Rectal smooth muscle tissue (tissue), 1 donor: ENCODE measurements around the gene TMEM141.
"Not testable (repeated sequence)": the region's sequence is repeated elsewhere in the genome, so short reads cannot be mapped to it uniquely, and the experiment has no call there.

Source experiments
- H3K27ac ChIP-seq: one replicate; pipeline ENCODE4 v1.7.0; 2013; ENCODE audit warnings: low read depth, low read length, inconsistent platforms
- H3K27me3 ChIP-seq: one replicate; pipeline ENCODE4 v1.7.0; 2013; ENCODE audit warnings: low read length; ENCODE audit not compliant: control insufficient read depth, insufficient read depth
- H3K36me3 ChIP-seq: one replicate; pipeline ENCODE4 v1.7.0; 2013; ENCODE audit warnings: low read length; ENCODE audit not compliant: control insufficient read depth, insufficient read depth
- H3K4me1 ChIP-seq: one replicate; pipeline ENCODE4 v1.7.0; 2013; ENCODE audit warnings: low read length; ENCODE audit not compliant: control insufficient read depth, insufficient read depth
- H3K4me3 ChIP-seq: one replicate; pipeline ENCODE4 v1.7.0; 2013; ENCODE audit warnings: low read length
- H3K9ac ChIP-seq: one replicate; pipeline ENCODE4 v1.7.0; 2013; ENCODE audit warnings: low read length

TMEM141 gene

DNA sequence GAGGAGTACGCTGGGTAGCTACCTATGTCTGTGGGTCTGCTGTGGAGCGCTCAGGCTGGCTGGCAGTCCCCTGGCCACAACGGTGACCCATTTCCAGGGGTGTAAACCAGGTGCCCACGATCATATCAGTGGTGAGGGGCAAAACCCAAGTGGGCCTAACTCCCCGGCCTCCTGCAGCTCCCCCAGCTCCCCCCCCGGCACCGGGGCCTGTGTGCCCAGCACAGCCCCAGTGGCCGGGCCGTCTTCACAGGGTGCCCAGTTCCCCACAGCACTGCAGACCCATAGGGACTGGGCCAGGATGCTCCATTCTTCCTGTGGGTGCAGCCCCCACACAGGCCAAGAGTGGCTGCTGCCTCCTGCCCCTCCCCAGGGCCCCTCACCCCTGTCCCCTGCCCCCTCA lies 32.1 kb upstream of the TMEM141 start:
- H3K27ac ChIP-seq, result no peak overlapping the region
- H3K36me3 ChIP-seq, result no peaks in the 10 kb centered on the region
- no peaks in the 10 kb centered on the region for H3K4me1 ChIP-seq
- H3K4me3 ChIP-seq, result no peak overlapping the region
- peaks cover 13% of the 10 kb centered on the region for H3K27me3 ChIP-seq
- H3K9ac ChIP-seq, result no peak overlapping the region

DNA sequence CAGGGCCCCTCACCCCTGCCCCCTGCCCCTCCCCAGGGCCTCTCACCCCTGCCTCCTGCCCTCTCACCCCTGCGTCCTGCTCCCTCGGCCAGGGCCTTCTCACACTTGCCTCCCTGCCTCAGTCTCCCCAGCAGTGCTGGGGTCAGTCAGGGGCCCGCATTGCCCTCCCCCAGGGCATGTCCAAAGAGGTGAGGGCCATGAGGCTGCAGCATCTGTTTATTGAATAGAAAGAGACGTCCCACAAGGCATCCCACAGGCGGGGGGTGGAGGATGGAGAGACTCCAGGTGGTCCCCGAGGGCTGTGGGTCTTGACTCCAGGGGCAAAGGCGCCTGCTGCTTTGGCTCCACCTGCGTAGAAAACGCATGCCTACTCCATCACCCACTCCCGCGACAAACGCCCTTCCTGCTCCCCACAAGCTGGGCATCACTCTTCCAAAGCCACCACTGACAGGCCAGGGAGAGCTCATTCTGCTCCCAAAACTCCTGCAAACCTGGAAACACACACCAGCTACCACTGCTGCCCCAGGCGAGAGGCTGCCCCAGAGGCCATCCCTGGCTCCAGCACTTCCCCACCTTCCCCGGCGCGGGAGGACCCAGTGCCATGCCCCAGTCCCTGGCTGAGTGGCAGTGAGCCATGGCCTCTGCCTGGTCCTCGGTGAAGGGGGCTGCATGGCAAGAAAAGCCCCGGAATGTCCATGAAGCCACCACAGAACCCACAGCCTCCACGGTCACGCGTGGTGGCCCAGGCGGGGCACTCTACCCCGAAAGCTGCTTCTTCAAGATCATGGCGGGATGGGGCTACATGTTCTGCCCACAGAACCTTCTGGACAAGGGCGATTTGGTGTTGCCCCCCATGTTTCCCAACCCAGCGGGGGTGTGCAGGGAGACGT lies 31.5 kb upstream of the TMEM141 start:
- no peaks in the 10 kb centered on the region for H3K36me3 ChIP-seq
- no peaks in the 10 kb centered on the region for H3K4me1 ChIP-seq
- no peak overlapping the region for H3K27ac ChIP-seq
- H3K9ac ChIP-seq, result no peak overlapping the region
- H3K27me3 ChIP-seq, result peaks cover 15% of the 10 kb centered on the region
- no peak overlapping the region for H3K4me3 ChIP-seq

DNA sequence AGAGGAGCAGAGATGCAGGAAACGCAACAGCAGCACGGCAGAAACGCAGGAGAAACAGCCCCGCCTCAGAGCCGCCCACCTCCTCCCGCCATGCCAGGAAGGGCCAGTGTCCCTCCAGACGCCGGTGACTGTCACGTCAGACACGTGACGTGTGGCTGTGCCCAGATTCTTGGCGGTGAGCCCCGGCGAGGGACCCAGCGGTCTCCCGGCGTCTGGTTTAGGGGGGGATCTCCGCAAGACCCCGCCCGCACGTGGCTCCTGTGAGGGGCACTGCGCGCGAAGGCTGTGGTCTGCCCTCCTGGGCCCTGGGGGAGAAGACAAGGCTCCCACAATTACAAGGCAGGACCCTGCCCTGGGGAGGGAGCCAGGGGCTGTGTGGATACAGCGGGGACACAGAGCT lies 30.7 kb upstream of the TMEM141 start:
- no peak overlapping the region for H3K9ac ChIP-seq
- H3K27me3 ChIP-seq, result peaks cover 15% of the 10 kb centered on the region
- H3K27ac ChIP-seq, result no peak overlapping the region
- no peaks in the 10 kb centered on the region for H3K4me1 ChIP-seq
- no peak overlapping the region for H3K4me3 ChIP-seq
- H3K36me3 ChIP-seq, result no peaks in the 10 kb centered on the region

DNA sequence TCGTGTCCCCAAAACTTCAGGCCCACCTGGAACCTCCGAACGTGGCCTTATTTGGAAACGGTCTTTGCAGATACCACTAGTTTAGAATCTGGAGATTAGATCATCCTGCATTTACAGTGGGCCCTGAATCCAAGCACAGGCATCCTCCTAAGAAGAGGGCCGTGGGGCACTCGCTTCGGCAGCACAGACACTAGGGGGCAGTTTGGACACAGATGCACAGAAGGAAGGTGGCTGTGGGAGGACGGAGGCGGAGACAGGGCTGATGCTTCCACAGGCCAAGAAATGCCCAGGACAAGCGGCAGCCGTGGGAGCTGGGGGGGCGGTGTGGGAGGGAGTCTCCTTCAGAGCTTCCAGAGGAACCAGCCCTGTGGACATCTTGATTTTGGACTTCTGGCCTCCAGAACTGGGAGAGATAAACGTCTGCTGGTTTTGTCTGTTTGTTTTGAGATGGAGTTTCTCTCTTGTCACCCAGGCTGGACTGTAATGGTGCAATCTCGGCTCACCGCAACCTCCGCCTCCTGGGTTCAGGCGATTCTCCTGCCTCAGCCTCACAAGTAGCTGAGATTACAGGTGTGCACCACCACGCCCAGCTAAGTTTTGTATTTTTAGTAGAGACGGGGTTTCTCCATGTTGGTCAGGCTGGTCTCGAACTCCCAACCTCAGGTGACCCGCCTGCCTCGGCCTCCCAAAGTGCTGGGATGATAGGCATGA lies 30.2 kb upstream of the TMEM141 start:
- H3K27ac ChIP-seq, H3K4me1 ChIP-seq, H3K9ac ChIP-seq, H3K4me3 ChIP-seq, H3K36me3 ChIP-seq: not testable (repeated sequence)
- H3K27me3 ChIP-seq, result peaks cover 15% of the 10 kb centered on the region

DNA sequence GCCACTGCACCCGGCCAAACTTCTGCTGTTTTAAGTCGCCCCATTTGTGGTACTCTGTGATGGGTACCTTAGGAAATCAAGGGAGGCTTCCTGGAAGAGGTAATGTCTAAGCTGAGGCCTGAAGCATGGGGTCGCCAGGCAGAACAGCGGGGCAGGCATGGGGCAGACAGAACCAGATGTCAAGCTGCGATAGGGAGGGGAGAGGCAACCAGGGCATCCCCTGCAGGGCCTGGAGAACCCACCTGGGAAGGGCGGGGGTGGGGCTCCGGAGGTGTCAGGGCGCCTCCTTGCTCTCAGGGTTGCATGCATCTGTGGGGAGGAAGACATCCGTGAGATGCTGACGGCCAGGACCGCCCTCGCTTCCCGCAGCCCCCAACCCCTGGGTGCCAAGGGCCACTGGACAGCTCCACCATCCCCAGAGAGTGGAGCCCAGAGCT lies 29.6 kb upstream of the TMEM141 start:
- Histone ChIP-seq H3K4me3 (no peak overlapping the region), H3K9ac (no peak overlapping the region), H3K27me3 (peaks cover 9% of the 10 kb centered on the region), H3K27ac (no peak overlapping the region), H3K36me3 (no peaks in the 10 kb centered on the region), H3K4me1 (no peaks in the 10 kb centered on the region)

DNA sequence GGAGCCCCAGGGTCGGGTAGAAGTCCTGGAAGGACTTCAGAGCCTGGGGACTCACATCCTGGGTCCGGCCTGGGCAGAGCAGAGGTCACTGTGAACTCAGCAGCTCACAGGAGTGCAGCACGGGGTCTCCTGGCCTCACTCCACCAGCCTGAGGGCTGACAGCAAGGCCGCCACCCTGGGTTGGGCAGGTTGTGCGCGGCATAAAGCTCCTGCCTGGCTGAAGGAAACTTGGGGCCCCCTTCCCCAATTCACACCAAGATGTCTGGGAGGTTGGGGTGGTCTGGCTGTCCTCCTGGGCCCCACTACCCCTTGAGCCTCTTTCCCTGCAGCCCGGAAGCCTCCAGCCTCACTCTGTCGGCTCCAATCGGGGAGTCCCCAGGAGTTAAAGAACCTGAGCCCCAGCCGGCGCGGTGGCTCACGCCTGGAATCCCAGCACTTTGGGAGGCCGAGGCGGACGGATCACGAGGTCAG lies 28.9 kb upstream of the TMEM141 start:
- H3K4me3 ChIP-seq, result no peak overlapping the region
- no peak overlapping the region for H3K27ac ChIP-seq
- peaks cover 9% of the 10 kb centered on the region for H3K27me3 ChIP-seq
- no peak overlapping the region for H3K9ac ChIP-seq
- no peaks in the 10 kb centered on the region for H3K4me1 ChIP-seq
- H3K36me3 ChIP-seq, result no peaks in the 10 kb centered on the region

DNA sequence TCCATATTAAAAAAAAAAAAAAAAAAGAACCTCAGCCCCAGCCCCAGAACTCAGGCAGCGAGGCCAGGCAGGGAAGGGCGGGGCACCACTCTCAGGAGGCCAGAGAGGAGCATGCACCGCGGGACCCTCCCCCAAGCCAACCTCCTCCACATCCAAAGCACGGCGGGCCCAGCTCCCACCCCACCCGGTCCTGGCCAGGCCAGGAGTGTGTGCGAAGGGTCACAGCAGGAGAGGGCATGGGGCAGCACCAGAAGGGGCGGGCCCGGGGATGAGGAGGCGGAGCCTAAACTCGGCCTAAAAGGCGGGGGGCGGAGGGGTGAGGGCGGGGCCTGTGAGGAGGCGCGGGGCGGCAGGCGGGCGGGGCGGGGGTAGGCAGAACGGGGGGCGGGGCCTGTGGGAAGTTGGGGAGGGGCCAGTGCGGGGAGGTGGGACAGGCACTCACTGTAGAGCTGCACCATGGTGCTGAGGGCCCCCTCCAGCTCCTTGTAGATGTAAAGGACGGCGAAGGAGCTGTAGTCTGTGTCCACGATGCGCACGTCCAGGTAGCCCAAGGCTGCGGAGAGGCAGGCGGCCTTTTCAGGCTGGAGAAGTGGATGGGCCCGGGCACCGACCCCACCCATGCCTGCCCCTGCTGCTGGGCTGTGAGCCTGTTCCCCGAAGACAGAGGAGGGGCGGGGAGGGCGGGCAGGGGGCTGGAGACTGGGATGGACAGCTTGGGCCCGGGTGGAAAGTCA lies 28.1 kb upstream of the TMEM141 start:
- Histone ChIP-seq H3K4me3 (no peak overlapping the region), H3K27me3 (peaks cover 12% of the 10 kb centered on the region), H3K9ac (no peak overlapping the region), H3K4me1 (no peaks in the 10 kb centered on the region), H3K27ac (no peak overlapping the region), H3K36me3 (no peaks in the 10 kb centered on the region)

DNA sequence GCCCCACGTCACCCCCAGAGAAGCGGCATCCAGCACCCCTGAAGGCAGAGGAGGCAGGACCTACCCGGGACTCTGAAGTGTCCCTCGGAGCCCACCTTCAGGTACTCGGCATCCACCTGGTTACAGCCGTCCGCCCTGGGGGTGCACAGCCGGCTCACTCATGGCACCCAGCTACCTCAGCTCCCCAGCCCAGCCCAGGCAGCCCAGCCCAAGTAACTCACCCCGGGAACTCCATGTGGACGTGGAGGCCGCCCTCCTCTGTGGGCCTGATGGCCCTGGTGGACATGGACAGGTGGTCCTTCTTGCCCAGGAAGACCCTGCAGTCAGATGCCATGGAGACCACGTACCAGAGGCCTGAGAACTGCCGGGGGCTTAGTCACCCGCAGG lies 27.5 kb upstream of the TMEM141 start:
- no peak overlapping the region for H3K4me3 ChIP-seq
- no peaks in the 10 kb centered on the region for H3K36me3 ChIP-seq
- peaks cover 13% of the 10 kb centered on the region for H3K27me3 ChIP-seq
- H3K27ac ChIP-seq, result no peak overlapping the region
- H3K9ac ChIP-seq, result no peak overlapping the region
- H3K4me1 ChIP-seq, result no peaks in the 10 kb centered on the region

DNA sequence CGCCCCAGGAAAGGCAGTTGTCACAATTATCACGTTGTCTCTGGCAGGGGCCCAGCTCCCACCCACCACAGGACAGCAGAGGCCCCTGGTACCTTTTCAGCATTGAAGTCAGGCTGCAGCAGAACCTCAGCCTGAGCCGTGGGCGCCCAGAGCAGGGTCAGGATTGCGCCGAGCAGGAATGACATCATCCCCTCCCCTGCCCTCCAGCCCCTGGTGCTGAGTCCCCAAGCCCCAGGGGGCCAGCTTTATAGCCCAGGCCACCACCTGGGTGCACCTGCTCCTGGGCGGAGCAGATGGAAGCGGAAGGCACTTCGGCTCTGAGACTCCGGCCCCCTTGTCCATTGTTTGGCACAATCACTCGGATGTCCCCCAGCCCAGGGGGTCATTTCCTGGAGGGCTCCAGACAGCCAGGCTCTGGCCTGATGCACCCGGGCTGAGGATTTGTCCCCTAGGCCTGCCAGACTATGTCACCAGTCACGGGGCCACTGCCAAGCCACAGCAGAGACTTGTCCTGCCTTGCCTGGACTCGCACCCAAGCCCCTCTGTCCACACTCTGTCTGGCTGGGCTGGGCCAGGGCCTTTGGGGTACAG lies 26.7 kb upstream of the TMEM141 start, which contains the start of gene LCN15:
LCN15 (minus strand) TSS at position 218 of the 591 bp plus-strand sequence; CDS start at position 188, 30 bp downstream.
- no peaks in the 10 kb centered on the region for H3K36me3 ChIP-seq
- no peaks in the 10 kb centered on the region for H3K4me1 ChIP-seq
- no peak within 1 kb of the TSS for H3K4me3 ChIP-seq
- H3K27ac ChIP-seq, result no peak within 1 kb of the TSS
- H3K27me3 ChIP-seq, result peaks cover 13% of the 10 kb centered on the region
- no peak within 1 kb of the TSS for H3K9ac ChIP-seq

DNA sequence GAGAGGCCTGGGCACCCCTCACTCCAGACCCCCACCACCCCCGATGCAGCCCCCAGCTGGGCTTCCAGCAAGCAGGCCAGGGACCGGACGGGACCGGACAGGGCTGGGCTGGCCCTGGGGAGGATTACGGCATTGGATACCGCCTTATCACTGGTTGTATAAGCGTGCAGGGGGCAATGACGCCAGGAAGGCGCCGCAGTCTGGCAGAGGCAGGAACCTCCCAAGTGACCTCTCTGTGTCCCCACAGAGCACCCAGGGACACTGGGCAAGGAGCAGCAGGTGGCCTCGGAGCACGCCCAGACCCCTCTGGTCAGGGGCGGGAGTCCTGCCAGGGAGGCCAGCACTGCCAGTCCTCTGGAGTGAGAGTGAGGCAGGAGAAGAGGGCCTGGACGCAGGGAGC lies 26.1 kb upstream of the TMEM141 start:
- Histone ChIP-seq H3K36me3 (no peaks in the 10 kb centered on the region), H3K27me3 (peaks cover 13% of the 10 kb centered on the region), H3K4me1 (no peaks in the 10 kb centered on the region), H3K9ac (no peak overlapping the region), H3K27ac (no peak overlapping the region), H3K4me3 (no peak overlapping the region)

DNA sequence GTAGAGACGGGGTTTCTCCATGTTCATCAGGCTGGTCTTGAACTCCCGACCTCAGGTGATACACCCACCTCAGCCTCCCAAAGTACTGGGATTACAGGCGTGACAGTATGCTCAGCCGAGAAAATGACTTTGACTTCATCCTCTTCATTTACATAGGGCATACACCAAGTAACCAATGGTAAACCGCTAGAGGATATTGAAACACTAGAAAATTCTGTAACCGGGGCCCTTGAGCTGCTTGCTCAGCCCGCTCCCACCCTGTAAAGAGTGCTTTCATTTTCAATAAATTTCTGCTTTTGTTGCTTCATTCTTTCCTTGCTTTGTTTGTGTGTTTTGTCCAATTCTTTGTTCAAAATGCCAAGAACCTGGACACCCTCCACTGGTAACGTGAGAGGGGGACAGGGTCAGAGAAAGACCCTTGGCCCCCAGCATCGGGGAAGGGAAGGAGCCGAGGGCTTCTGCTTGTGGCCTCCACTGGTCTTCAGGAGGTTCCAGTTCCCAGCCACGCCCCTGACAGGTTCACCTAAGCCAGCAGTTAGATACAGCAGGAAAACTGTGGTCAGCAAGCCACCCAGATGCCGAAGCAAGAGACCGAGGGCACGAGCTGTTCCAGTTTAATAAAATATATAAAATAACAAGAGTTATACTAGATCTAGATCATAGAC lies 25.3 kb upstream of the TMEM141 start:
- not testable (repeated sequence) for H3K27ac ChIP-seq, H3K4me1 ChIP-seq, H3K36me3 ChIP-seq, H3K4me3 ChIP-seq, H3K9ac ChIP-seq
- peaks cover 10% of the 10 kb centered on the region for H3K27me3 ChIP-seq
